DOHH2 (cell line): ENCODE data around the gene BCL2L13.

Source experiments
- H3F3A ChIP-seq: fragments of 200-600 bp; sonication (generic), shearing (Covaris generic); 2 replicates; pipeline ENCODE4 v1.6.0; 2016; ENCODE audit warnings: antibody characterized with exemption, mild to moderate bottlenecking; ENCODE audit not compliant: control insufficient read depth, insufficient read depth
- H3K27ac ChIP-seq: fragments of 200-600 bp; sonication (generic); 2 replicates; pipeline ENCODE4 v1.5.1; 2014; ENCODE audit warnings: low read depth, mild to moderate bottlenecking, low read length, moderate library complexity
- H3K27me3 ChIP-seq: fragments of 200-600 bp; sonication (generic); 2 replicates; pipeline ENCODE4 v1.6.1; 2014; ENCODE audit warnings: mild to moderate bottlenecking, low read length, mixed read lengths; ENCODE audit not compliant: control insufficient read depth
- H3K36me3 ChIP-seq: fragments of 200-600 bp; sonication (generic); 2 replicates; pipeline ENCODE4 v1.6.1; 2014; ENCODE audit warnings: mild to moderate bottlenecking, low read length, moderate library complexity, mixed read lengths; ENCODE audit not compliant: control insufficient read depth
- H3K4me1 ChIP-seq: fragments of 200-600 bp; sonication (generic); 2 replicates; pipeline ENCODE4 v1.6.1; 2014; ENCODE audit warnings: mild to moderate bottlenecking, low read length, mixed read lengths; ENCODE audit not compliant: control insufficient read depth
- H3K4me2 ChIP-seq: fragments of 200-600 bp; sonication (generic); 2 replicates; pipeline ENCODE4 v1.6.0; 2014; ENCODE audit warnings: mild to moderate bottlenecking, low read length, moderate library complexity
- H3K4me3 ChIP-seq: fragments of 200-600 bp; sonication (generic); 2 replicates; pipeline ENCODE4 v1.5.1; 2014; ENCODE audit warnings: mild to moderate bottlenecking, low read length, mixed read lengths
- H3K79me2 ChIP-seq: fragments of 200-600 bp; sonication (generic); 2 replicates; pipeline ENCODE4 v1.6.1; 2014; ENCODE audit warnings: mild to moderate bottlenecking, low read length, mixed read lengths; ENCODE audit not compliant: control insufficient read depth
- H3K9me2 ChIP-seq: fragments of 200-600 bp; sonication (generic); replicated peaks from 2 replicates; pipeline ENCODE4 v1.6.1; 2014; ENCODE audit warnings: mild to moderate bottlenecking, low read length, mixed read lengths; ENCODE audit not compliant: control insufficient read depth
- H3K9me3 ChIP-seq: fragments of 200-600 bp; sonication (generic); 2 replicates; pipeline ENCODE4 v1.6.1; 2014; ENCODE audit warnings: antibody characterized with exemption, low read length, mixed read lengths; ENCODE audit not compliant: control insufficient read depth, insufficient read depth
- H4K20me1 ChIP-seq: fragments of 200-600 bp; sonication (generic); 2 replicates; pipeline ENCODE4 v1.6.0; 2014; ENCODE audit warnings: low read depth, mild to moderate bottlenecking, antibody characterized with exemption, low read length, moderate library complexity; ENCODE audit not compliant: control insufficient read depth, insufficient read depth
- EZH2phosphoT487 ChIP-seq: fragments of 200-600 bp; sonication (generic); IDR thresholded peaks from 2 replicates; pipeline ENCODE4 v1.6.1; 2017; ENCODE audit warnings: borderline replicate concordance, mild to moderate bottlenecking, antibody characterized with exemption, low read length, moderate library complexity, mixed read lengths
- TF ChIP-seq, protein P1 (sequence below): fragments of 200-600 bp; sonication (generic); IDR thresholded peaks from one replicate; pipeline ENCODE4 v1.5.1; 2014; ENCODE audit warnings: antibody characterized with exemption, mild to moderate bottlenecking, low read depth, low read length; ENCODE audit not compliant: poor library complexity, severe bottlenecking

The BCL2L13 gene

DNA sequence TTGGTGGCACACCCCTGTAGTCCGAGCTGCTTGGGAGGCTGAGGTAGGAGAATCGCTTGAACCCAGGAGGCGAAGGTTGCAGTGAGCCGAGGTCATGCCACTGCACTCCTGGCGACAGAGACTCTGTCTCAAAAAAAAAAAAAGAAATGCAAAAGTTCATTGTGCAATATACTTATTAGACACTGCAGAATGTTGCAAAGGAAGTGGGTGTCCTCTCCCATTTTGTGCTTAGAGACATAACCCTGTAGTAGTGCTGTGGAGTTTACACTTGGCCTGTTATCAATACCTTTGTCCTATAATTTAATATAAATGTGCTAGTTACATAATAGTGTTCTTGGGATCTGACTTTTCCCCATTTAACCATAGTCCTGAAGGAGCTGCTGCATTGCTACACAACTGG is 9.4 kb downstream of the BCL2L13 start:
- Histone ChIP-seq H3K27ac (no peak overlapping the region), H3K27me3 (no peaks in the 10 kb centered on the region), H3K9me2 (no peaks in the 10 kb centered on the region), H3F3A (no peaks in the 10 kb centered on the region), H3K36me3 (peaks cover 5% of the 10 kb centered on the region), H3K79me2 (peaks cover 56% of the 10 kb centered on the region), H3K4me2 (no peak overlapping the region), H3K9me3 (no peaks in the 10 kb centered on the region), H3K4me1 (no peaks in the 10 kb centered on the region), H3K4me3 (no peak overlapping the region), H4K20me1 (peaks cover 3% of the 10 kb centered on the region; the same call in 1 of the 2 replicates)
- TF ChIP-seq, protein P1, sequence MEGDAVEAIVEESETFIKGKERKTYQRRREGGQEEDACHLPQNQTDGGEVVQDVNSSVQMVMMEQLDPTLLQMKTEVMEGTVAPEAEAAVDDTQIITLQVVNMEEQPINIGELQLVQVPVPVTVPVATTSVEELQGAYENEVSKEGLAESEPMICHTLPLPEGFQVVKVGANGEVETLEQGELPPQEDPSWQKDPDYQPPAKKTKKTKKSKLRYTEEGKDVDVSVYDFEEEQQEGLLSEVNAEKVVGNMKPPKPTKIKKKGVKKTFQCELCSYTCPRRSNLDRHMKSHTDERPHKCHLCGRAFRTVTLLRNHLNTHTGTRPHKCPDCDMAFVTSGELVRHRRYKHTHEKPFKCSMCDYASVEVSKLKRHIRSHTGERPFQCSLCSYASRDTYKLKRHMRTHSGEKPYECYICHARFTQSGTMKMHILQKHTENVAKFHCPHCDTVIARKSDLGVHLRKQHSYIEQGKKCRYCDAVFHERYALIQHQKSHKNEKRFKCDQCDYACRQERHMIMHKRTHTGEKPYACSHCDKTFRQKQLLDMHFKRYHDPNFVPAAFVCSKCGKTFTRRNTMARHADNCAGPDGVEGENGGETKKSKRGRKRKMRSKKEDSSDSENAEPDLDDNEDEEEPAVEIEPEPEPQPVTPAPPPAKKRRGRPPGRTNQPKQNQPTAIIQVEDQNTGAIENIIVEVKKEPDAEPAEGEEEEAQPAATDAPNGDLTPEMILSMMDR, result no peak
- no peak for TF ChIP-seq EZH2phosphoT487

DNA sequence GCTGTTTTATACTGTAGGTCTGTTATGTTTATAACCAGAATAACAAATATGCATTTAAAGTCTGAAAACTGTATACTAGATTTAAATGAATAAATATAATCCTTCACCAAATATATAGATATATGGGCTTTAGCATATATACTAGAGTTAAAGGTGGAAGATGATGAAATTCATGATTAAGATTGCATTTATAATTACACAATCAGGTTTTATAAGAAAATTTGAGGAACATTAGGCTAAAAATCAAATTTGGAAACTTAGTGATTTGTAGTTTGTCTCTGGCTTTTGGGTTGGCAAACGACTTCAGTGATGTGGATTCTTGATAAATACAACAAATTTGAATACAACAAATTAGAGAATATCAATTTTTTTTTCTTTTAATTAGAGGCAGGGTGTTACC is 10.0 kb downstream of the BCL2L13 start:
- no peaks in the 10 kb centered on the region for H3F3A ChIP-seq
- no peaks in the 10 kb centered on the region for H3K9me3 ChIP-seq
- H3K27ac ChIP-seq, result no peak overlapping the region
- TF ChIP-seq, protein P1, result no peak
- no peak for TF ChIP-seq EZH2phosphoT487
- peaks cover 4% of the 10 kb centered on the region for H3K36me3 ChIP-seq
- no peaks in the 10 kb centered on the region for H3K9me2 ChIP-seq
- no peaks in the 10 kb centered on the region for H3K4me1 ChIP-seq
- H4K20me1 ChIP-seq, result peaks cover 3% of the 10 kb centered on the region; the same call in 1 of the 2 replicates
- H3K4me3 ChIP-seq, result no peak overlapping the region
- no peak overlapping the region for H3K4me2 ChIP-seq
- H3K79me2 ChIP-seq, result peaks cover 58% of the 10 kb centered on the region
- no peaks in the 10 kb centered on the region for H3K27me3 ChIP-seq

DNA sequence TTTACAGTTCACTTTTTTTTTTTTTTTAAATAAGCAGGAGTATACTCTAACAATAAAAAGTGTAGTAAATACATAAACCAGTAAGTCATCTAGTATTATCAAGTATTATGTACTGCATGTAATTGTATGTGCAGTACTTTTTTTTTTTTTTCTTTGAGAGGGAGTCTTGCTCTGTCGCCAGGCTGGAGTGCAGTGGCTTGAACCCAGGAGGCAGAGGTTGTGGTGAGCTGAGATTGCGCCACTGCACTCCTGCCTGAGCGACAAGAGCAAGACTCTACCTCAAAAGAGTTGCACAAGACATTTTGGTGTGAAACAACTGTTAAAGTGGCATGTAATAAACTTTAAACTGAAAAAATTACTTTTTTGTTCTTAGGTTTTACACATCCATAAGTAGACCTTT is 16.7 kb downstream of the BCL2L13 start:
- no peak for TF ChIP-seq EZH2phosphoT487
- TF ChIP-seq, protein P1, result no peak
- no peak overlapping the region for H3K4me3 ChIP-seq

DNA sequence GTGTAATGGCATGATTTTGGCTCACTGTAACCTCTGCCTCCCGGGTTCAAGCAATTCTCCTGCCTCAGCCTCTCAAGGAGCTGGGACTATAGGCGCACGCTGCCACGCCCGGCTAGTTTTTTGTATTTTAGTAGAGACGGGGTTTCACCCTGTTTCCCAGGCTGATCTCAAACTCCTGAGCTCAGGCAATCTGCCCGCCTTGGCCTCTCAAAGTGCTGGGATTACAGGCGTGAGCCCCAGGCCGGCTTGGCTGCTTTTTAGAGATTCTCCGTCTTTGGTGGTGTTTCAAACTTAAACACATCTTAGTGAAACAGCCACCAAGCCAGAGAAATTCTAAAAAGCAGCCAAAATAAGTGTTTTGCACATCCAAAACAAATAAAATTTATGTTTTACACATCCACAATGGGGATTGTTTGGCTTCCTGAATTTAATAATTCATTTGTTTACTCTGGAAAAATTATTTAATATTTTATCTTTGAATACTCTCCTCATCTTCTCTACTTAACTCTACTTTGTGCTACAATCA is 18.4 kb downstream of the BCL2L13 start:
- H3K27me3 ChIP-seq, result no peaks in the 10 kb centered on the region
- no peaks in the 10 kb centered on the region for H3K9me2 ChIP-seq
- no peaks in the 10 kb centered on the region for H4K20me1 ChIP-seq
- H3K4me2 ChIP-seq, result no peak overlapping the region
- no peak overlapping the region for H3K4me3 ChIP-seq
- H3K4me1 ChIP-seq, result no peaks in the 10 kb centered on the region
- no peaks in the 10 kb centered on the region for H3F3A ChIP-seq
- no peak overlapping the region for H3K27ac ChIP-seq
- peaks cover 31% of the 10 kb centered on the region for H3K36me3 ChIP-seq
- TF ChIP-seq, protein P1, result no peak
- no peak for TF ChIP-seq EZH2phosphoT487
- peaks cover 14% of the 10 kb centered on the region for H3K79me2 ChIP-seq
- no peaks in the 10 kb centered on the region for H3K9me3 ChIP-seq

More for the DNA sequence above, 16.7 kb downstream of the BCL2L13 start:
- no peaks in the 10 kb centered on the region for H3K9me2 ChIP-seq
- no peak overlapping the region for H3K27ac ChIP-seq
- no peaks in the 10 kb centered on the region for H3K27me3 ChIP-seq
- no peak overlapping the region for H3K4me2 ChIP-seq
- H3K79me2 ChIP-seq, result peaks cover 20% of the 10 kb centered on the region
- H3K4me1 ChIP-seq, result no peaks in the 10 kb centered on the region
- H3F3A ChIP-seq, result no peaks in the 10 kb centered on the region
- H4K20me1 ChIP-seq, result no peaks in the 10 kb centered on the region
- H3K36me3 ChIP-seq, result peaks cover 22% of the 10 kb centered on the region
- H3K9me3 ChIP-seq, result no peaks in the 10 kb centered on the region
